HTERT RPE-1 (cell line): Measurements from ENCODE around the gene TSPAN7.

Experiments used
- in situ Hi-C: fragments of 300-500 bp; cut with MboI; formaldehyde crosslinking; loops from 4 replicates; pipeline ENCODE4 v1.14.3; 2020; ENCODE audit warnings: low sequenced_read_pairs

TSPAN7 gene

DNA sequence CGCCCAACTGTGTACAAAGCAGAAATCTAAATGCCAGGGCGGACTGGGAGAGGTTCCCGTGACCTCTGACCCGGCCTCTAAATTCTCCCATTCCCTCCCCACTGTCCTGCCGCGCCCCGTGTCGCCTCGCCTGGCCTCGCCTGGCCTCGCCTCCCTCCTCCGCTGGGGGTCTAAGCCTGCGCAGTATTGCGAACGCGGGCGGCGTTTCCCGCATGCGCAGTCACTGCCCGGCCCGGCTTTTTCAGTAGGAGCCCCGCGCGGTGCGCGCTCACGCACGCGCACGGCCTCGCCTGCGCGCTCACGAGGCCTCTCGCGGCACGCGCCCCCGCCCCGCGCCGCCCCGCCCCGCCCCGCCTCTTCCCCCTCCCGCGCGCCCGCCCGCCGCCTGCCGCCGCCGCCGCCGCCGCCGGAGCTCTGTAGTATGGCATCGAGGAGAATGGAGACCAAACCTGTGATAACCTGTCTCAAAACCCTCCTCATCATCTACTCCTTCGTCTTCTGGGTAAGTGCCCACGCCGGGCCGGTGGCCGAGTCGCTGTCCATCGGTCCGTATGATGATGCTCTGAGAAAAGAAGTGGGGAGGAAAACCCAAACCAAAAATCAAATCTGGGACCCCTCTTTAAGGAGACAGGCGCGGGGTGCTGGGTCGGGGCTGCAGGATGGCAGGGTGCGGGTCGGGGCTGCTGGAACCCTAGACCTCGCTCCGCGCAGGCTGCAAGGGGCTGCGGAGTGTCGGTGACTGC, at the start of gene TSPAN7:
TSS of gene TSPAN7 (plus strand) at position 417 of the 743 bp plus-strand sequence. CDS start at position 422, 5 bp downstream.
- in situ Hi-C loops = no loop called here

- in situ Hi-C loops = no loop called here
These were observed 48.1 kb upstream of the TSPAN7 start for GRCh38 chrX:38513112-38513742.

DNA sequence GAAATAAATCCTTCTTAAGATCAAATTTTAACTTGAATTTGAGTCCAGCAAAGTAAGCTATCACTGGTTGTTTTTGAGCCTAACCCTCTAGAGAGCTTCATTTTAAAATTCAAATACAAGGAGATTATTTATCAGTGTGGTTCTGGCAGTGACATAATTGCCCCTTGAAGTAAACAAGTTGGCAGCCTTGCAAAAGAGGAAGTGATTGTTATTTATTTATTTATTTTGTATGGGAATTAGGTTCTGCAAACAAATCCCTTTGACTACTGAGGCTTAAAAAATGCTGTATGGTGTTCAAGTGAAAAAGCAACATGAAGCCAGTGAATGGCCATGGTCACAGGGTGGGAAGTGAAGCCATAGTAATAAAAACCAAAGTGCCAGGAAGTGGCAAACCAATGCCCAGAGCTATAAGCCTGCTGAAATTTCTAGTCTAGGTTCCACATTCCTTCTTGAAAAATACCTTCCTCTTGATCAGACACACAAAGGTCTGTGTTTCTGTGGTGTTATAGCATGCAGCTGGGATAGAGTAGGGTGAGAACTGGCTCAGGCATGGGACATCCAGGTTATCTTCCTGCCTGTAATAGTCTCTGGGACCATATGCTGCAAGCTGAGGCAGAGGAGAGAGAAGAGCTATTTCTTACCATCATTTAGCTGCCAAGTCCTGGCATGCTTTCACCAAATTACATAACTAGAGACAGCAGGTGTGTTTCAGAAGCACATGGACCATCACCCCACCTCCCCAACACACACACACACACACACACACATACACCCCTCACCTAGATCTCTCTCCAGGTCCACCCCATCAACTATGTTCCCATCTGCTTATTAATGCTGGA, 47.1 kb upstream of the TSPAN7 start:
- in situ Hi-C loops = no loop called here

GRCh38 chrX:38515291-38515690, 46.1 kb upstream of the TSPAN7 start:
- in situ Hi-C loops = no loop called here

GRCh38 chrX:38516196-38516774, 45.1 kb upstream of the TSPAN7 start:
- in situ Hi-C loops = no loop called here

- in situ Hi-C loops = no loop called here
These were observed 41.7 kb upstream of the TSPAN7 start for GRCh38 chrX:38519651-38520050.

- in situ Hi-C loops = no loop called here
These were observed 23.2 kb upstream of the TSPAN7 start for GRCh38 chrX:38538134-38538533.

- in situ Hi-C loops = no loop called here
These were observed 21.6 kb upstream of the TSPAN7 start for GRCh38 chrX:38539748-38540147.

- in situ Hi-C loops = no loop called here
These were observed 12.8 kb upstream of the TSPAN7 start for GRCh38 chrX:38548508-38548907.

DNA sequence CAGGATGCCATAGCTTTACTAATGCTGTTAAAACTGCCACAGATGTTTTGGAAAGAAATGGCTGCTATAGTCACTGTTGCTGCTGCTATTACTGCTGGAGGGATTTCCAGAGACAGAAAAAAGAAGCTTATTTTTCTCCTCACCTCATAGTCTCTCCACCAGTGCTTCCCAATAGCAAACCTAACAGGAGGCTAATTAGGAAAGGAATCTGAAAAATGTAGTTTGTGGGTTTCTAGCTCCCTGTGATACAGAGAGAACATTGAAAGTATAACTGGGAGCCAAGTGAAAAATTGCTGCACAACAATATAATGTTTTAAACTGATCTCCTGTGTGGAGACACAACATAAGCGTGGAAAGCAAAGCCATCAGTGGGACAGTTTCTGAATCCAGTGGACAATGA, 8.6 kb upstream of the TSPAN7 start:
- in situ Hi-C loops = no loop called here

- in situ Hi-C loops = no loop called here
These were observed 2.7 kb upstream of the TSPAN7 start for GRCh38 chrX:38558686-38559085.

DNA sequence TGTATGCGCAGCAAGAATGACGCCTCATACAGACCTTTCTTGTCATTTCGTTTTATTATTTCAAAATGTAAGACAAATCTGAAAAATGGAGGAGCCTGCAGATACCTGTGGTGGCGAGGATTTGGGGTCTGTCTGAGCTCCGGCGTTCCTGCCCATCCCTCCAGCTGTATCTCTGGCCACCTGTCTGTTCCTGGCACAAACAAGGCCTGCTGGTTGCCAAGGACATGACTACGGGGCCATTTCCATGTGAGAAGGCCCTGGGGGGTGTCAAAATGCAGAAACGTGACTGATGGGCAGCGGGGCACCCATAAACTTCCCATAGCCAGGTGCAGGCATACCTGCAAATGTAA, 591 bp upstream of the TSPAN7 start:
- in situ Hi-C loops = no loop called here

DNA sequence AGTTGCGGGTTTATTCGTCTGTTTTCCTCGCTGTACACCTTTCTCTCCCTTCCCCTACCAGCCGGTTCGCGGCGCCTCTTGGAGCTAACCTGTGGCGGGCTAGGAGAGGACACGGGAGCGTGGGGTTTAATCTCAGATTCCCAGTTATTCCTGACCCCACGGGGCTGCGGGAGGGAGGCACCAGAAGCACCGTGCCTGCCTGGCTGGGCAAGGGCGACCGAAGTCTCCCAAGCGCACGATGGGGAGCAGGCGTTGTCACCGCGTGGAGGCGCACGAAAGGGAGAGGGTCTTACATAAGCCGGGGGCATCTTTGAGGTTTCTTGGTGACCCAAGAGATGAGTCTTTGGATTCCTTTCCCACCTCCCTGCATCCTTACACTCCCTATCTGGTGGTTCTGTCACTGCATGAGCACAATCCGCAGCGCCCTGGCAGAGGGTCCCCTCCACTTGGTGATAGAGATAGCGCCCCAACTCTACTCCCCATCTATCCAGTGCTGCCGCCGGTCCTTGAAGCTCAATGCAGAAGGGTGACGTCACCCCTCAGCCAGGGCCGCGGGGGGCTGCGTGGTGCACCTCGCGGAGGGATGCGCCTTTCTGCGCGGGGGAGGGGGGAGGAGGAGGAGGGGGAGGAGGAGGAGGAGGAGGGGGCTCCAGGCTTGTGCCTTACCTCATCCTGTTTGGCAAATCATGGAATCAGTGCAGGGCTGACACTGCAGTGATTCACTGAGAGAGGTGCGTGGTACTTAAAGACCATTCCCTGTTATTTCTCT, 793 bp downstream of the TSPAN7 start:
- in situ Hi-C loops = no loop called here

- in situ Hi-C loops = no loop called here
These were observed 1.7 kb downstream of the TSPAN7 start for GRCh38 chrX:38563030-38563429.

DNA sequence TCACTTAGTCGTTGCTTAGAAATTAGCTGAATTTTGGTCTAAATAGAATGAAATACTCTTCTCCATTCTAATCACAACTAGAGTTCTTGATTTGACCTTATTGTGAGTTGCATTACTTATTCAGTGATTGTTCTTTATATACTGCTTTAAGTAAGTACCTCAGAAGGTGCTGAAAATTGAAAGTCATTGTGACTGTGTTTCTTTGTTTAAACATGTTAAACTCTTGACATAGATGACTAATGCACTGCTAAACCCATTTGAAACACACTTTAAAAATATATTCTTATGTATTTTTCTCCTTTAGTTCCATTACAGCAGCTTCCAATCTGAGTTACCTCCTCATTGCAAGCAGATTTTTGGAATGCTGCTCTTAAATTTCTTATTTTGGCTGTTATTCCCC, 9.1 kb downstream of the TSPAN7 start:
- in situ Hi-C loops = no loop called here

DNA sequence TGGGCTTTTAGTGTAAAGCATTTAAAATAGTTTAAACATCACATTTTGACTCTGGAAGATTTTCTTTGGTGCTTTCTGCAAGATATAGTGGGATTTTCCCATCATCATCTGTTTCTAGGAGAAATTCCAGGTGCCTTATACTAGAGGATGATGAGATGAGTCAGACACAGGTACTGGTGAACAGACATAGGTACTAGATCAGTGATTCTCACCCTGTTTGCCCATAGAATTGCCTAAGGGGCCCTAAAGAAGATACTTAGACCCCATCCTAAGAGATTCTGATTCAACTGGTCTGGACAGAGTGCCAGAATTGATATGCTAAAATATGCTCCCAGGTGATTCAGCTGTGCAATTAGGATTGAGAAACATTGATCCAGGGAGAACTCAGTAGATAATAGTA, 9.7 kb downstream of the TSPAN7 start:
- in situ Hi-C loops = no loop called here

DNA sequence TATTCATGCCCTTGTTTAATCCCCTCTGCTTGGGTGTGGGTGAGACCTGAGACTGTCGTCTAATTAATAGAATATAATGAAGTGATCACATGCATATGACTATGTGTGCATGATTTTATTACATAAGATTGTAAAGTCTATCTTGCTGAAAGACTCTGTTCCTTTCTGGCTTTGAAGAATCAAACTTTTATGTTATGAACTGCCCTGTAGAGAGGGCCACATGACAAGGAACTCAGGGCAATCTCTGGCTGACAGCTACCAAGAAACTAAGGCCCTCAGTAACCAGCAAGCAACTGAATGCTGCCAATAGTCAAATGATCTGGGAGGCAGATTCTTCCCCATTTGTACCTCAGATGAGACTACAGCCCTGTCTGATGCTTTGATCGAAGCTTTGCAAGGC, 13.5 kb downstream of the TSPAN7 start:
- in situ Hi-C loops = no loop called here

GRCh38 chrX:38575888-38576287, 14.5 kb downstream of the TSPAN7 start:
- in situ Hi-C loops = no loop called here

GRCh38 chrX:38577738-38578137, 16.4 kb downstream of the TSPAN7 start:
- in situ Hi-C loops = no loop called here

GRCh38 chrX:38578167-38578566, 16.8 kb downstream of the TSPAN7 start:
- in situ Hi-C loops = no loop called here

DNA sequence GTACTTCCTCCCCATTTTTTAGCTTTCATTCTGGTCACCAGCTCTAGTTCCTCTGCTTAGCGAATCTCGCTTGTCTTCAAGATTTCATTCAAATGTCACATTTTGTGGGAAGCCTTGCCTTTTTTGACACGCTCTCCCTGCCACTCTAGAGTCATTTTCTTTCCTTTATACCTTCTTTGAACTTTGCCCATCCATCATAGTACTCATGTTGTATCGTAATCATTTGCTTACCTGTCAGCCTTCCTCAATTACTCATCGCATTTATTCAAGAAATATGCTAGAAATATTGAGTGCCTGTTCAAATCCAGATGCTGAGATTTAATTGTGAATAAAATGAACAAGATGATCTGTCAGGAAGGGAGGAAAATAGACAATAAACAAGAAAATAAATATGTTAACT, 21.8 kb downstream of the TSPAN7 start:
- in situ Hi-C loops = no loop called here
